Inflammatory macrophage treated with lipopolysaccharide for 1 hour (primary cell): ENCODE measurements around the gene KRTAP4-12.
"Not testable (repeated sequence)": the region's sequence is repeated elsewhere in the genome, so short reads cannot be mapped to it uniquely, and the experiment has no call there.

Experiments used
- DNase-seq, 2 donors: peaks; one replicate each; pipeline ENCODE4 v3.0.0-alpha.2; 2020 to 2022

The KRTAP4-12 gene

DNA sequence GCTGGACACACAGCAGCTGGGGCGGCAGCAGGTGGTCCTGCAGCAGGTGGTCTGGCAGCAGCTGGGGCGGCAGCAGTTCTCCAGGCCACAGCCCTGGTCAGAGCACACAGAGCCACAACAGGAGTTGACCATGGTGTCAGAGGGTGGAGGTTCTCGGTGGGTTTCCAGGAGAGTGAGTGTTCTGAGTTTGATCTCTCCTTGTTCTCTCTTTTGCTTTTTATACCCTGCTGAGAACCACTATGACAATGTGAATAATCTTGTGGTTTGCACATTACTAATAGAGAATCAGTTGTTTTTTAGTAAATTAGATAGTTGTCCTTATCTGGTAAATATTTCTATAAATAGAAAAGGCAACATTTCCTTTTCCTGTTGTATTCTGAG is at the start of gene KRTAP4-12:
TSS of gene KRTAP4-12 (minus strand) at position 192 of the 381 bp plus-strand sequence. CDS start at position 132, 60 bp downstream.
- not testable (repeated sequence) for DNase-seq

DNA sequence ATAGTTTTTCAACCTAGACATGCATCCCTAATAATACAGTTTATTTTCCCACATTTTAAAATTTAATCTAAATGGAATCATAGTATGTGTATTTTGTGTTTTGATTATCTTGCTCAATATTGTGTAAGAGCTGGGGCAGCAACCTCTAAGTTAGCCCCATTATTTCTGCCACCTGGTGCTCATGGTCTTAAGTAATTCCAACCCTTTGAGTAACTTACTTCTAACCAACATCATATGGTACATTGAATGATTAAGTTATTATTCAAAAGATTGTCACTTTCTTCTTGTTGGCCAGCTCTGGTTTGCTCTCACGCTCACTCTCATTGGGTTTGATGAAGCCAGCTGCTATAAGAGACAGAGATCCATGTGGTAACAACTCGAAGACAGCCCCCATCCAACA is 47.9 kb upstream of the KRTAP4-12 start:
- DNase-seq = no peak

DNA sequence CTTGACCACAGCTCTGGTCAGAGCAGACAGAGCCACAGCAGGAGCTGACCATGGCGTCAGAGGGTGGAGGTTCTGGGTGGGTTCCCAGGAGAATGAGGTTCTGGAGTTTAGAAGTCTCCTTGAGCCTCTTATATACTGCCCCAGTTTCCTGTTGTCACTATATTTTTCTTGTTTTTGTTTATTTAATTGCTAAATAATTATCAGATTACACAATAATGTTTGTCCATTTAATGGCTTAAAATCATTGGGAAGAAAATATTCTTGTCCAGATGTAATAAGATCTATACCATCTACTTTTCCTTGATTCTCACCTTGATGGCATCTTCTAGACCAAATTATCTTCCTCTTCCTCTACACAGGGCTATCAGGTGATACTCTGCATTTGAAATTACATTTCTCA is 44.1 kb upstream of the KRTAP4-12 start, which contains the start of gene KRTAP4-3:
TSS of gene KRTAP4-3 (minus strand) at position 101 of the 400 bp plus-strand sequence. CDS start at position 52, 49 bp downstream.
- no peak for DNase-seq

DNA sequence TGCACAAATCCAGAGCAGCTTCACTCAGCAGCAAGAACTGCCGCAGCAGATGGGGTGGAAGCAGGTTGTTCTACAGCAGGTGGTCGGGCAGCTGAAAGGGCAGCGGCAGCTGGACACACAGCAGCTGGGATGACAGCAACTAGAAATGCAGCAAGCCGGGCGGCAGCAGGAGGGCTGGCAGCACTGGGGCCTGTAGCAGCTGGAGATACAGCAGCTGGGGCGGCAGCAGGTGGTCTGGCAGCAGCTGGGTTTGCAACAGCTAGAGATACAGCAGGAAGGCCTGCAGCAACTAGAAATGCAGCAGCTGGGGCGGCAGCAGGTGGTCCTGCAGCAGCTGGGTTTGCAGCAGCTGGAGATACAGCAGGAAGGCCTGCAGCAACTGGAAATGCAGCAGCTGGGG is 43.6 kb upstream of the KRTAP4-12 start:
- DNase-seq = no peak

DNA sequence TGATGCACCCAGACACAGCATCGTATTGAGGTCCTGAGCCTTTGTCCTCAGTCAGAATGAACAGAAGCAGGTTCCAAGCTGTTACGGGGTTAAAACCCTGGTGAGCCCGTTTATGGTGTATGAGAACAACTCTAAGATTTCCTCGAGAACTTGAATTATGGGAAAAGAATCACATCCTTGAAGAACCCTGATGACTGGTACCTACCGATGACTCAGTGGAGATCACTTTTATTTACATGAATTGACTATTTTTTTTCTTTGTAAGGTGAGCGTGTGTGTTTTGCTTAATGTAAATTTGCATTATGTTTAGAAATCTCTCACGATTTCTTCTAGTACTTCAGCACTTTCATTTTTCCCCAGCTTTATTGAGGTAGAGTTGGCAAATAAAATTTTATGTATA is 39.8 kb upstream of the KRTAP4-12 start:
- DNase-seq = no peak

DNA sequence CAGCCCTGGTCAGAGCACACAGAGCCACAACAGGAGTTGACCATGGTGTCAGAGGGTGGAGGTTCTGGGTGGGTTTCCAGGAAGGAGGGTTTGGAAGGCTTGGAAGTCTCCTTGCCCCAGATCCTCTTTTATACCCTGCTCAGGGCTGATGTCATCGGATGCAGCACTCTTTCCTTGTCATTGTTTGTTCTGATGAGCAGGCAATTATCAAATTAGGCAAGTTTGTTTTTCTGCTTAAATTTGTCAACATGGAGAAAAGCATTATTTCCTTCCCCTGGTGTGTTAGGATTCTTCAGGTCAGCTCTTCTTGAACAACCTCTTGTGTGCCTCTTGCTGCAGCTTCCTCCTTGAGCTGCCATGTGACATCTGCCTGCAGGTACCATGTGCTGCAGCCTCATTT is 36.7 kb upstream of the KRTAP4-12 start, which contains the start of gene KRTAP4-4:
TSS of gene KRTAP4-4 (minus strand) at position 101 of the 400 bp plus-strand sequence. CDS start at position 44, 57 bp downstream.
- DNase-seq = no peak

DNA sequence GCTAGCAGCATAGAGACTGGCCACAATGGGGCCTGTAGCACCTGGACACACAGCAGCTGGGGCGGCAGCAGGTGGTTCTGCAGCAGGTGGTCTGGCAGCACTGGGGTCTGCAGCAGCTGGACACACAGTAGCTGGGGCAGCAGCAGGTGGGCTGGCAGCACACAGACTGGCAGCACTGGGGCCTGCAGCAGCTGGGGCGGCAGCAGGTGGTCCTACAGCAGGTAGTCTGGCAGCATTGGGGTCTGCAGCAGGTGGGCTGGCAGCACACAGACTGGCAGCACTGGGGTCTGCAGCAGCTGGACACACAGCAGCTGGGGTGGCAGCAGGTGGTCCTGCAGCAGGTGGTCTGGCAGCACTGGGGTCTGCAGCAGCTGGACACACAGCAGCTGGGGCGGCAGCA is 36.2 kb upstream of the KRTAP4-12 start:
- DNase-seq = not testable (repeated sequence)

DNA sequence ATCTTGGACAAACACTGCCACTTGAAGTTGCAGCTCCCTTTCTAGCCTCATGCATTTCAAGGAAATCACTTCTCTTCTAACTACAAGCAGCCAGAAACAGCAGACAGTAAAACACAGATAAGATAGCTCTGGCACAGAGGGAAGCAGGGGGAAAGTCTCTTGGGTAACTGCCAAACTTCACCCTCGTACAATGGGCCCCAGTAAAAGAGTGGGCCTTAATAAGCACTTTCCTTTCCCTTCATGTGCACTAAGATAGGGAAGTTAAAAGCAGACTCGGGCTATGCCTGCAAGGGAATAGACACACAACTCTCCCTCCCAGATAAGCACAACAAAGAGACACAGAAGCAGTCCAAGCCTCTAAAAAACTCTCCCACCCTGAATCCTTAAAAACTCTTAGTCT is 29.9 kb upstream of the KRTAP4-12 start:
- no peak for DNase-seq

DNA sequence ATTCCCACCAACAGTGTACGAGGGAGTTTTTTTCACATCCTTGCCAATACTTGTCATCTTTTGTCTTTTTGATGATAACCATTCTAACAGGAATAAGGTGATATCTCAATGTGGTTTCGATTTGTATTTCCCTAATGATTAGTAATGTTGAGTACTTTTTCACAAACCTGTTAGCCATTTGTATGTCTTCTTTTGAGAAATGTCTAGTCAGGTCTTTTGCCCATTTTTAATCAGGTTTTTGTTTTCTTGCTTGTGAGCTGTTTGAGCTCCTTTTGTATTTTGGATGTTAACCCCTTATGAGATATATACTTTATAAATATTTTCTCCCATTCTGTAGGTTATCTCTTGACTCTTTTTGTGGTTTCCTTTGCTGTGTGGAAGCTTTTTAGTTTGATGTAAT is 27.5 kb upstream of the KRTAP4-12 start:
- no peak for DNase-seq

DNA sequence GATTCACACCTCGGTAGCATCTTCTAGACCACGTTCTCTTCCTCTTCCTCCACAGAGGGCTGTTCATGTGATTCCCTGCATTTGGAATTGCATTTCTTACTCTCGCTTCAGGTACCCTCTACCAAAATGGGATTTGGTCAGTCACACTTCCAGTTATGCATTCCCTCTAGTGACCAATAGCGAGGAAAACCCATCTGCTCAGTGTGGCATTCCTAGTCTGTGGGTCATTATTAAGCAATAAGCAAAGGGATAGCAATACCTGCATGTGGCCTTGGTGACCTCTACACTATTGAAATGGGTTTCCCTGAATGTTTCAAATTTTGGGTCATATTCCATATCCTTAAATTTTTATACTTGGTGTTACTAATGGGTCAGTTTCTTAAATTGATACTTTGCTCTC is 26.0 kb upstream of the KRTAP4-12 start:
- no peak for DNase-seq

DNA sequence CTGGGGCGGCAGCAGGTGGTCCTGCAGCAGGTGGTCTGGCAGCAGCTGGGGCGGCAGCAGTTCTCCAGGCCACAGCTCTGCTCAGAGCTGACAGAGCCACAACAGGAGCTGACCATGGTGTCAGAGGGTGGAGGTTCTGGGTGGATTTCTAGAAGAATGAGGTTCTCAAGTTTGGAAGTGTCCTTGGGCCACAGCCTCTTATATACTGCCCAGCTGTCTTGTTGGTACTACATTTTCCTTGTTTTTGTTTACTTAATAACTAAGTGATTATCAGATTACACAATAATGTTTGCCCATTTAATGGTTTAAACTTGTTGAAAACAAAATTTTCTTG is 25.6 kb upstream of the KRTAP4-12 start, which contains the start of gene KRTAP4-5:
TSS of gene KRTAP4-5 (minus strand) at position 174 of the 334 bp plus-strand sequence. CDS start at position 116, 58 bp downstream.
- DNase-seq = no peak

DNA sequence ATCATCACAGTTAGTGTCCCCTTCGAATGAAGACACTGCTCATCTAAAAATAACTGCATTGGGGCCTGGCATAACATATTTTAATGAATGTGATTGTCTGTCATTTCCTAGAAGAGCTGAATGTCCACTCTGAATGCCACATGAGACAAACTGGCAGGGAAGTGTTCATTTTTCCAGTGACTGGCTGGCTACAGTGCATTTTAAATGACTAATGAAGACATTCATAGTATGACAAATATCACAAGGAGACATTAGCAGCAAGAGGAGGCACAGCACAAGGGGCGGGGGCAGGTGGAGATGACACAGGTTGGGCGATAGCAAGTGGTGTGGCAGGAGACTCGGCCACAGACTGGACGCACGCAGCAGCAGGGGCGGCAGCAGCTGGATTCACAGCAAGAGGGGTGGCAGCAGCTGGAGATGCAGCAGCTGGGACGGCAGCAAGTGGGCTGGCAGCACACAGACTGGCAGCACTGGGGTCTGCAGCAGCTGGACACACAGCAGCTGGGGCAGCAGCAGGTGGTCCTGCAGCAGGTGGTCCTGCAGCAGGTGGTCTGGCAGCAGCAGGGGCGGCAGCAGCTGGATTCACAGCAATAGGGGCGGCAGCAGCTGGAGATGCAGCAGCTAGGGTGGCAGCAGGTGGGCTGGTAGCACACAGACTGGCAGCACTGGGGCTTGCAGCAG is 25.1 kb upstream of the KRTAP4-12 start:
- DNase-seq = not testable (repeated sequence)

DNA sequence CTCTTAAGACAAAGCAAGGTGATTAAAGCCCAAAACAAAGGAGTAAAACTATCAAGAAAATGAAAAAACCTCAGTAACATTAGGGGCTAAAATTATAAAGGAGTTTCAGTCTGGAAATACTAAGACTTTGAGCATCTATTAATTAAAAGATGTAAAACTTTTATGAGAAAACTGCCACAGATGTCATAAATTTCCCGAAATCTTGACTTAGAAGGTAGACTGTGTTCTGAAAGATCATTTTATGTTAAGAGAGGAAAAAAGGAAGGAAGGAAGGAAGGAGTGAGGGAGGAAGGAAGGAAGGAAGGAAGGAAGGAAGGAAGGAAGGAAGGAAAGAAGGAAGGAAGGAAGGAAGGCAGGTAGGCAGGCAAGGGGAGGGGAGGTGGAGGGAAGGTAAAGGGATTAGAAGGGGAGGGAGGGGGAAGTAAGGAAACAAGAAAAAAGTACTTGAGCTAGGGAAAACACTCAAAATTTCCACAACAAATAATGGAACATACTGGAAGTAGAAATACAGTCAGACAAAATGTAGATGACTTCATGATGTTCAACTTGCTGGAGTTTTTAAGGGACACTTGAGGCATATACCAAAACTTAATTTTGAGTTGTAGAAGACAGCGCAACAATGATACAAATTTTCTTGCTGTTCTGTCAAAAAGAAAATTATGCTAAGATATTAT is 23.7 kb upstream of the KRTAP4-12 start:
- no peak for DNase-seq

DNA sequence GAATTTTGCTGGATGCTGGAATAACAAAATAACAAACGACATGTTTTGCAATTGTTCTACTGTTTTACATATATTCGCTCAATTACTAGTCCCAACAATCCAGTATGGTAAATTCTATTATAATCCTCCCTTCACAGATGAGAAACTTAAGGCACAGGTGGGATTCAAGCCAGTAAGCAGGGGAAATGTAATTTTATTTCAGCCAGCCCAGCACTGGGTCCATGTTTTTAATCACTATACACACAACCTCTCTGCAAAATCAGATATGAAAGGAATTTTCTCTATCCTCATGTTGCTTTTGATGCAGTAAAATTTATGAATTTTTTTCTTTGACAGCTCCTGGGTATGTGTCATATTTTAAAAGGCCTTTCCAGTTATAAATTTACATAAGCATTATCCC is 21.3 kb upstream of the KRTAP4-12 start:
- no peak for DNase-seq

DNA sequence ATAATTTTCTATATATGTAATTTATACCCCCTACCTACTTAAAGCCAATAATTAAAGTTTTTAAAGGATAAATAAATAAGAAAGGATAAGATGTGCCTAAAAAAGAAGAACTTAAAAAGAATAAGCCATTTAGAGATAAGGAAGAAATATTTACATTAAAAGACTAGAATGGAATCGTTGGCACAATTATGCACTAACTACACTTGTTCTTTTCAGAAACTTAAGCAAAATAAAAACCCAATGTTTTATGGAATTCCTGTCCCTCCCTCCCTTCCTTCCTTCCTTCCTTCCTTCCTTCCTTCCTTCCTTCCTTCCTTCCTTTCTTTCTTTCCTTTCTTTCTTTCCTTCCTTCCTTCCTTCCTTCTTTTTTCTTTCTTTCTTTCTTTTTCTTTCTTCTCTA is 20.9 kb upstream of the KRTAP4-12 start:
- no peak for DNase-seq

DNA sequence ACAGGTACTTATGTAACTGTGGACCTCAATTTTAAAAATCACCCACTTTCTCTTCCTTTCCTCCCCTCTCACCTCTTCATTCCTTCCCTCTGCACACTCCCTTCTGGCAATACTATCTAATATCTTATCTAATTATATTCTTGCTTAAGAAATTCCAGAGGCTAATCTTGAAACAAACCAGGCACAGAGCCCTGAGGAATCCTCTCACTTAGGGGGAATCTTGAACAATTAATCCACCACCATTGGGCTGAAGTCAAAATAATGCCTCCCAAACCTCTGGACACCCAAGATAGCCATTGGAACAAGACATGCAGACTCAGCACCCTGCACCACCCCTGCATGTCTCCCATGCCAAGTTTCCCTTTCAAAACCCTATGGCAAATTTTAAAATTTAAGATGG is 17.4 kb upstream of the KRTAP4-12 start:
- DNase-seq = no peak

DNA sequence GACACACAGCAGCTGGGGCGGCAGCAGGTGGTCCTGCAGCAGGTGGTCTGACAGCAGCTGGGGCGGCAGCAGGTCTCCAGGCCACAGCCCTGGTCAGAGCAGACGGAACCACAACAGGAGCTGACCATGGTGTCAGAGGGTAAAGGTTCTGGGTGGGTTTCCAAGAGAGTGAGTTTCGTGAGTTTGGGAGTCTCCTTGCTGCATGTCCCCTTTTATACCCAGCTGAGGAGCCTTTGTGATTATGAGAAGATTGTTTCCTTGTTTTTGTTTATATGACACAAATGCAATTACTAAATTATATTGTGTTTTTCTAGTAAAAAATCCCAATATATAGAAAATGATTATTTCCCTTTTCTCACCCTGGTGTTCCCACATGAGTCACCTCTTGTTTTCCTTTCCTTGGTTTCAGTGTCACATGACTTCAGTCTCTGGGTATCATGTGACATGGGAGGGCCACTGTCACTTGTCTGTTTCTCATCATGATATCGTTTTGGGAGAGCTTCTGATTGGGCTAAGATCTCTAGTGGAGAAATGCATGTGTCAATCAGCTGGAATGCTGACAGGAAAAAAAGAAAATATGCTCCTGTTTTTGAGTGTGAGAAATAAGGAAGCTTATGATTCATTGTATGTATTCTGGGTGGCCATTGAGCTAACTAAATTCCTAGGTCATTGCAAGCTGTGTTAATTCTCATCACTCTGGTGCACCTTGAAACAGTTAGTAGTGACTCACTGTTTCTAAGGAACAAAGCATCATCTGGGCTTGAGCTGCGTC is 16.6 kb upstream of the KRTAP4-12 start, which contains the start of gene KRTAP4-6:
TSS of gene KRTAP4-6 (minus strand) at position 185 of the 772 bp plus-strand sequence. CDS start at position 128, 57 bp downstream.
- DNase-seq = peak; percentile 35 to 36

DNA sequence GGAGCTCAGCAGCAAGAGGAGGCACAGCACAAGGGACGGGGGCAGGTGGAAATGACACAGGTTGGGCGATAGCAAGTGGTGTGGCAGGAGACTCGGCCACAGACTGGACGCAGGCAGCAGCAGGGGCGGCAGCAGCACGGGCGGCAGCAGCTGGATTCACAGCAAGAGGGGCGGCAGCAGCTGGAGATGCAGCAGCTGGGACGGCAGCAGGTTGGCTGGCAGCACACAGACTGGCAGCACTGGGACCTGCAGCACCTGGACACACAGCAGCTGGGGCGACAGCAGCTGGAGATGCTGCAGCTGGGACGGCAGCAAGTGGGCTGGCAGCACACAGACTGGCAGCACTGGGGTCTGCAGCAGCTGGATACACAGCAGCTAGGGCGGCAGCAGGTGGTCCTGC is 15.9 kb upstream of the KRTAP4-12 start:
- not testable (repeated sequence) for DNase-seq

DNA sequence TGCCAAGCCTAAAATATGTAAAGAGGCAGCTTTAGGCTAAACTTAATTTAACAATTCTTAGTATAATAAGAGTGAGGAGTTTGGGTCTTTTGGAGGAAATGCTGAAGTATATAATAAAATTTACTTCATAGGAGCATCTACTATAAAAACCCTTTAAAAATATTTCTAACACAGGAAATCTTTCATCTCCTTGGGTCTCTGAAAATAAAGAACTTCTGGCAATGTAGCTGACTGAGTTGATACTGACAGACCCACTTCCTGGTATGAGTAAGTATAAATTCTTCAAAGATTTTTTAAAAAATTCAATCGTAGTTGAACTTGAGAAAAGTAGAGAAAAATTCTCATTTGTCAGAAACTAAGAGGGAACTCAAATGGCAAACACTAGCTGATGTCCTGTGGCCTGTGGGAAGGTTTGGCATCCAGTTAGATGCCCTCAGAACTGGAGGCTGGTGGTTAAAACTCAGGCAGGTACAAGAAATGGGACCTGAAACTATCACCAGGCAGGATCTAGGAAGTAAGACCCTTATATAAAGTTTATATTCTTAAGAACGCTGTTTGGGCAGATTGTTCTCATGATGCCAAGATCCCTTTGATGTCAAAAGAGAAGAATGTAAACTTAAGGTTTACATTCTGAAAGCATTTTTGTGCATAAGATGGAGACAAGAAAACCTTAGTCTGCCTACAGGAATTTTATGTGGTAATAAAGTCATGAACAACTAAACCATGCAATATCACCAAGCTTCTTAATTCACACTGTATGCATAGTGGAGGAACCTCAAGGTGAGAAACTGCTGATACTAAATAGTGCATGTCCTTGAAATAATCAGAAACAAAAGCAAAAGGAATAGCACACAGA is 10.1 kb upstream of the KRTAP4-12 start:
- no peak for DNase-seq

DNA sequence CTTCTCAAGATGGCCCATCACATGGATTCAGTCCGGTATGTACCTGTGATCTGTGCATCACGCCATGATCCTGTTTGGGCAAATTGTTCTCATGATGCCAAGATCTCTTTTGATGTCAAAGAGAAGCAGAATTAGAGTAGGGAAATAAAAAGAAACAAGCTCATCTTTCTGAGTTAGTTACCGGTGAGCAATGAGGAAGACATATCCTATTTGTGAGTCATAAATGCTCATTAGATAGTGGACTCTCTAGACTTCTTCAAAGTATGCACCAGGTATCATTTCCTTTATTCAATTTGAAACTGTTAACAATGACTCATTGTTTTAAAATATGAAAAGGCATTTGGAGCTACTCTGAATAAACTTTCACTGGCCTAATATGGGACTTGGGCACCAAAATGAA is 8.0 kb upstream of the KRTAP4-12 start:
- no peak for DNase-seq

DNA sequence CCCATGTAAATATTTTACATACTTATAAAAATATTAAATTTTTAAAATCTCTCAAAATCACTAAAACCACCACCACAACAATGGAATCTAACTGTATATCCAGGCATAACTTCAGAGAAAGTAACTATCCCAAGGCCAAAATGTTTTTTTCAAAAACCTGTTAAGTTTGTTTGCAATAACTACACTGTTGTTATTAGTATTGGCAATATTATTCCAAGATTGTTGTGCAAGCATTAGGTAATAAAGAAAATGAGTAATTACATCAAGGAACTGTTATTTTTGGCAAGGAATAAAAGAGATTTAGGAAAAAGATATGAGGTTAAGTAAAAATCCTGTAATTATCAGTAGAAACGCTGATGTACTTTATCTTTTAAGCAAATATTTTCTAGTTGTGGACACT is 3.4 kb upstream of the KRTAP4-12 start:
- DNase-seq = no peak

DNA sequence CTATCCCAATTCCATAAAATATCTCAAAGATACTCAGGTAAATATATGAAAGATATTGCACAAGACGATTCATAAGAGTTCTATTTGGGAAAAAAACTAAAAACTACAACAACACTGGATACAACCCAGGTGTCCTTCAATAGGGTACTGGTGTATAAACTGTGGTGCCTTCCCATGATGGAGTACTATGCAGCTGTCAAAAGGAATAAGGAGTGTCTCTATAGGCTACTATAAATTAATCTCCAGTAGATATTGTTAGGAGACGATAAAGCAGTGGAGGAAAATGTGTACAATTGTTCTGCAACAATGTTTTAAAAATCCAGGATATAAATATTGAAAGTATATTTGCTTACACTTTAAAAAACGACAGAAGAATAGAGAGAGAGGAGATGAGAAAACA is 2.4 kb upstream of the KRTAP4-12 start:
- DNase-seq = no peak
